ENCODE results near the gene ETV2. TPM values are rescaled to one million over a fixed set of nuclear protein-coding genes. Genes with fewer than 3 reads are reported as not detected.

The ETV2 gene
- polyA plus RNA-seq, 1 of the 3 experiments (the other 2 are of a cell fraction), result 1.6 TPM

DNA sequence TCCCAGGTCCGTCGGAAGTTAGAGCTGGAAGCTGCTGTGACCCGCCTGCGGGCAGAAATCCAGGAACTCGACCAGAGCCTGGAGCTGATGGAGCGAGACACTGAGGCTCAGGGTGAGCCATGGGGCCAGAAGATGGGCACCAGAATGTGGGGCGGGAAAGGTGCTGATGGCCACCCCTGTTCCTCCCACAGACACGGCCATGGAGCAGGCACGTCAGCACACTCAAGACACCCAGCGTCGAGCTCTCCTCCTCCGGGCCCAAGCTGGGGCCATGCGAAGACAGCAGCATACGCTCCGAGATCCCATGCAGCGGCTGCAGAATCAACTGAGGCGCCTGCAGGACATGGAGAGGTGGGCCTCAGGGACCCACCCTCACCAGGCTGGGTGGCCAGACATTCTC, 26.5 kb upstream of the ETV2 start:
- WGBS (ENCODE audit: low lambda C conversion rate), result 94% methylated on average over 10 of the region's 17 CpGs
- CTCF ChIA-PET, result no interaction called here

DNA sequence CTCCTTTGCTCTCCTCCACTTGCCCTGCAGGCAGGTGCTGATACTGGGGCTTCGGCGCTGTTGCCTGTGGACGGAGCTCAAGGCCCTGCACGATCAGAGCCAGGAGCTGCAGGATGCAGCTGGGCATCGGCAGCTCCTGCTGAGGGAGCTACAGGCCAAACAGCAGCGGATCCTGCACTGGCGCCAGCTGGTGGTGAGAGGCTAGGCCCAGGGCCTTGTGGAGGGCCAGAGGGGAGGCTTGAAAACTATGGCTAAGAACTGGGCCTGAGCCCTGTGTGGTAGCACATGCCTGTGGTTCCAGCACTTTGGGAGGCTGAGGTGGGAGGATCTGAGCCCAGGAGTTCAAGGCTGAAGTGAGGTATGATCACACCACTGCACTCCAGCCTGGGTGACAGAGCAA, 22.7 kb upstream of the ETV2 start:
- peaks cover under 1% of the 10 kb centered on the region; the same call in 1 of the 2 replicates for H3K79me2 ChIP-seq (ENCODE audit: insufficient read depth)
- no peak overlapping the region for H3K4me3 ChIP-seq (ENCODE audit: low read depth in 2 of 2, low read length in 1 of 2)
- no peaks in the 10 kb centered on the region for H3K9me2 ChIP-seq
- H3K9me3 ChIP-seq, result no peaks in the 10 kb centered on the region
- no peaks in the 10 kb centered on the region for H3F3A ChIP-seq (replicated peaks; ENCODE audit: insufficient read depth)
- H3K4me1 ChIP-seq (ENCODE audit: control insufficient read depth in 1 of 2, insufficient read depth in 2 of 2, low read depth in 1 of 2, low read length in 1 of 2), result no peaks in the 10 kb centered on the region
- H3K36me3 ChIP-seq (replicated peaks in 1 of 2; ENCODE audit: control insufficient read depth in 1 of 2, insufficient read depth in 2 of 2, low read length in 1 of 2), result peaks cover 0 to 5% of the 10 kb centered on the region in 2 experiments
- POLR2A ChIA-PET, result no interaction called here
- no peaks in the 10 kb centered on the region for H3K27me3 ChIP-seq (ENCODE audit: insufficient read depth)
- H2AFZ ChIP-seq (ENCODE audit: low read depth), result no peak overlapping the region
- no peak overlapping the region for H3K4me2 ChIP-seq
- peak; percentile 9 for DNase-seq
- WGBS (ENCODE audit: low lambda C conversion rate), result 93% methylated on average over 7 of the region's 7 CpGs
- H3K27ac ChIP-seq (ENCODE audit: low read depth in 2 of 2, low read length in 1 of 2), result no peak overlapping the region
- no peaks in the 10 kb centered on the region for H4K20me1 ChIP-seq (ENCODE audit: insufficient read depth)
- CTCF ChIA-PET, result interaction anchor here (1.2 to 1.3 kb wide), 2 partner anchors 18 to 24 kb away, joined by 3 read pairs; no protein-coding TSS in a partner anchor
- no peak overlapping the region for H3K9ac ChIP-seq
- TF ChIP-seq, protein P1, sequence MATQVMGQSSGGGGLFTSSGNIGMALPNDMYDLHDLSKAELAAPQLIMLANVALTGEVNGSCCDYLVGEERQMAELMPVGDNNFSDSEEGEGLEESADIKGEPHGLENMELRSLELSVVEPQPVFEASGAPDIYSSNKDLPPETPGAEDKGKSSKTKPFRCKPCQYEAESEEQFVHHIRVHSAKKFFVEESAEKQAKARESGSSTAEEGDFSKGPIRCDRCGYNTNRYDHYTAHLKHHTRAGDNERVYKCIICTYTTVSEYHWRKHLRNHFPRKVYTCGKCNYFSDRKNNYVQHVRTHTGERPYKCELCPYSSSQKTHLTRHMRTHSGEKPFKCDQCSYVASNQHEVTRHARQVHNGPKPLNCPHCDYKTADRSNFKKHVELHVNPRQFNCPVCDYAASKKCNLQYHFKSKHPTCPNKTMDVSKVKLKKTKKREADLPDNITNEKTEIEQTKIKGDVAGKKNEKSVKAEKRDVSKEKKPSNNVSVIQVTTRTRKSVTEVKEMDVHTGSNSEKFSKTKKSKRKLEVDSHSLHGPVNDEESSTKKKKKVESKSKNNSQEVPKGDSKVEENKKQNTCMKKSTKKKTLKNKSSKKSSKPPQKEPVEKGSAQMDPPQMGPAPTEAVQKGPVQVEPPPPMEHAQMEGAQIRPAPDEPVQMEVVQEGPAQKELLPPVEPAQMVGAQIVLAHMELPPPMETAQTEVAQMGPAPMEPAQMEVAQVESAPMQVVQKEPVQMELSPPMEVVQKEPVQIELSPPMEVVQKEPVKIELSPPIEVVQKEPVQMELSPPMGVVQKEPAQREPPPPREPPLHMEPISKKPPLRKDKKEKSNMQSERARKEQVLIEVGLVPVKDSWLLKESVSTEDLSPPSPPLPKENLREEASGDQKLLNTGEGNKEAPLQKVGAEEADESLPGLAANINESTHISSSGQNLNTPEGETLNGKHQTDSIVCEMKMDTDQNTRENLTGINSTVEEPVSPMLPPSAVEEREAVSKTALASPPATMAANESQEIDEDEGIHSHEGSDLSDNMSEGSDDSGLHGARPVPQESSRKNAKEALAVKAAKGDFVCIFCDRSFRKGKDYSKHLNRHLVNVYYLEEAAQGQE (IDR thresholded peaks at IDR 0.05; ENCODE audit: low read depth, low read length), result no peak
- TF ChIP-seq GATA2 (CRISPR knock-in tag; IDR thresholded peaks at IDR 0.05) (no peak), ELF1 (IDR thresholded peaks at IDR 0.05) (no peak), EZH2phosphoT487 (IDR thresholded peaks at IDR 0.05; ENCODE audit: borderline replicate concordance, low read depth) (no peak)
- TF ChIP-seq, protein P2, sequence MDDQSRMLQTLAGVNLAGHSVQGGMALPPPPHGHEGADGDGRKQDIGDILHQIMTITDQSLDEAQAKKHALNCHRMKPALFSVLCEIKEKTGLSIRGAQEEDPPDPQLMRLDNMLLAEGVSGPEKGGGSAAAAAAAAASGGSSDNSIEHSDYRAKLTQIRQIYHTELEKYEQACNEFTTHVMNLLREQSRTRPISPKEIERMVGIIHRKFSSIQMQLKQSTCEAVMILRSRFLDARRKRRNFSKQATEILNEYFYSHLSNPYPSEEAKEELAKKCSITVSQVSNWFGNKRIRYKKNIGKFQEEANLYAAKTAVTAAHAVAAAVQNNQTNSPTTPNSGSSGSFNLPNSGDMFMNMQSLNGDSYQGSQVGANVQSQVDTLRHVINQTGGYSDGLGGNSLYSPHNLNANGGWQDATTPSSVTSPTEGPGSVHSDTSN (IDR thresholded peaks at IDR 0.05), result no peak
- TF ChIP-seq, protein P3, sequence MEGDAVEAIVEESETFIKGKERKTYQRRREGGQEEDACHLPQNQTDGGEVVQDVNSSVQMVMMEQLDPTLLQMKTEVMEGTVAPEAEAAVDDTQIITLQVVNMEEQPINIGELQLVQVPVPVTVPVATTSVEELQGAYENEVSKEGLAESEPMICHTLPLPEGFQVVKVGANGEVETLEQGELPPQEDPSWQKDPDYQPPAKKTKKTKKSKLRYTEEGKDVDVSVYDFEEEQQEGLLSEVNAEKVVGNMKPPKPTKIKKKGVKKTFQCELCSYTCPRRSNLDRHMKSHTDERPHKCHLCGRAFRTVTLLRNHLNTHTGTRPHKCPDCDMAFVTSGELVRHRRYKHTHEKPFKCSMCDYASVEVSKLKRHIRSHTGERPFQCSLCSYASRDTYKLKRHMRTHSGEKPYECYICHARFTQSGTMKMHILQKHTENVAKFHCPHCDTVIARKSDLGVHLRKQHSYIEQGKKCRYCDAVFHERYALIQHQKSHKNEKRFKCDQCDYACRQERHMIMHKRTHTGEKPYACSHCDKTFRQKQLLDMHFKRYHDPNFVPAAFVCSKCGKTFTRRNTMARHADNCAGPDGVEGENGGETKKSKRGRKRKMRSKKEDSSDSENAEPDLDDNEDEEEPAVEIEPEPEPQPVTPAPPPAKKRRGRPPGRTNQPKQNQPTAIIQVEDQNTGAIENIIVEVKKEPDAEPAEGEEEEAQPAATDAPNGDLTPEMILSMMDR (IDR thresholded peaks at IDR 0.05), result 0 out of 2 replicates have a peak, but pooled peaks have one; percentile 12
- TF ChIP-seq, protein P4, sequence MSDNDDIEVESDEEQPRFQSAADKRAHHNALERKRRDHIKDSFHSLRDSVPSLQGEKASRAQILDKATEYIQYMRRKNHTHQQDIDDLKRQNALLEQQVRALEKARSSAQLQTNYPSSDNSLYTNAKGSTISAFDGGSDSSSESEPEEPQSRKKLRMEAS (IDR thresholded peaks at IDR 0.05; ENCODE audit: low read depth), result no peak

More for the DNA sequence above, 26.5 kb upstream of the ETV2 start:
- Histone ChIP-seq H3K9me3 (no peaks in the 10 kb centered on the region), H4K20me1 (ENCODE audit: insufficient read depth) (no peaks in the 10 kb centered on the region), H3F3A (replicated peaks; ENCODE audit: insufficient read depth) (no peaks in the 10 kb centered on the region), H3K4me3 (ENCODE audit: low read depth in 2 of 2, low read length in 1 of 2) (no peak overlapping the region), H3K4me1 (ENCODE audit: control insufficient read depth in 1 of 2, insufficient read depth in 2 of 2, low read depth in 1 of 2, low read length in 1 of 2) (peaks cover 0 to 10% of the 10 kb centered on the region in 2 experiments; a peak in 1 of 4 replicates), H3K9me2 (no peaks in the 10 kb centered on the region), H3K27ac (ENCODE audit: low read depth in 2 of 2, low read length in 1 of 2) (no peak overlapping the region), H3K4me2 (no peak overlapping the region), H3K79me2 (ENCODE audit: insufficient read depth) (peaks cover 3% of the 10 kb centered on the region; the same call in 1 of the 2 replicates), H3K36me3 (replicated peaks in 1 of 2; ENCODE audit: control insufficient read depth in 1 of 2, insufficient read depth in 2 of 2, low read length in 1 of 2) (peaks cover 0 to 2% of the 10 kb centered on the region in 2 experiments), H3K9ac (no peak overlapping the region), H2AFZ (ENCODE audit: low read depth) (no peak overlapping the region), H3K27me3 (ENCODE audit: insufficient read depth) (no peaks in the 10 kb centered on the region)
- TF ChIP-seq FOXM1 (IDR thresholded peaks at IDR 0.05; ENCODE audit: low read depth) (no peak), MEF2A (IDR thresholded peaks at IDR 0.05; ENCODE audit: borderline replicate concordance, low read depth) (no peak), YY1 (IDR thresholded peaks at IDR 0.05; ENCODE audit: low read depth) (no peak), TAF1 (IDR thresholded peaks at IDR 0.05; ENCODE audit: borderline replicate concordance, low read depth, low read length) (no peak)
- TF ChIP-seq, protein P5, sequence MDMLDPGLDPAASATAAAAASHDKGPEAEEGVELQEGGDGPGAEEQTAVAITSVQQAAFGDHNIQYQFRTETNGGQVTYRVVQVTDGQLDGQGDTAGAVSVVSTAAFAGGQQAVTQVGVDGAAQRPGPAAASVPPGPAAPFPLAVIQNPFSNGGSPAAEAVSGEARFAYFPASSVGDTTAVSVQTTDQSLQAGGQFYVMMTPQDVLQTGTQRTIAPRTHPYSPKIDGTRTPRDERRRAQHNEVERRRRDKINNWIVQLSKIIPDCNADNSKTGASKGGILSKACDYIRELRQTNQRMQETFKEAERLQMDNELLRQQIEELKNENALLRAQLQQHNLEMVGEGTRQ (IDR thresholded peaks at IDR 0.05; ENCODE audit: borderline replicate concordance, low read depth, low read length), result no peak
- TF ChIP-seq, protein P1 (IDR thresholded peaks at IDR 0.05; ENCODE audit: low read depth, low read length), result no peak
- TF ChIP-seq, protein P4 (IDR thresholded peaks at IDR 0.05; ENCODE audit: low read depth), result no peak
- POLR2A ChIA-PET, result no interaction called here
- peak; percentile 6 for DNase-seq

All from SK-N-SH (cell line).